Prostate gland (tissue), 2 donors: ENCODE data around the gene TLR2.
"Not testable (repeated sequence)": the region's sequence is repeated elsewhere in the genome, so short reads cannot be mapped to it uniquely, and the experiment has no call there.

Experiments
- CTCF ChIP-seq, 4 experiments: fragments of 200-600 bp in 2 of 4; fragments of 450-650 bp in 2 of 4; sonication (generic) in 2 of 4; IDR thresholded peaks; 1 replicate in 3 of 4; 2 replicates in 1 of 4; pipeline ENCODE4 v1.5.1; 2016 to 2019; ENCODE audit warnings: antibody characterized with exemption in 4 of 4, mild to moderate bottlenecking in 2 of 4, moderate library complexity in 2 of 4
- POLR2A ChIP-seq: fragments of 450-650 bp; IDR thresholded peaks from one replicate; pipeline ENCODE4 v1.6.1; 2016; ENCODE audit warnings: antibody characterized with exemption, mild to moderate bottlenecking
- POLR2AphosphoS5 ChIP-seq: sonication (generic); formaldehyde crosslinking; IDR thresholded peaks from one replicate; pipeline ENCODE4 v1.6.1; 2017; ENCODE audit warnings: antibody characterized with exemption

- not testable (repeated sequence) for TF ChIP-seq CTCF (IDR thresholded peaks at IDR 0.05); POLR2AphosphoS5; POLR2A
These were observed 17.6 kb upstream of the TLR2 start for GRCh38 chr4:153666505-153666904.
